ENCODE results near the gene CDH8. TPM values are rescaled to one million over a fixed set of nuclear protein-coding genes. Genes with fewer than 3 reads are reported as not detected.

The CDH8 gene
- total RNA-seq, 1 experiment from 2014 or later: 50.5 TPM

GRCh38 chr16:61929776-61930175, 106.5 kb downstream of the CDH8 start:
- intact Hi-C loops (cut with micrococcal nuclease; ENCODE audit: unreplicated experiment): no loop called here
- ChIA-PET CTCF (no interaction called here), POLR2A (ENCODE audit: low non-redundant PET) (no interaction called here)
- Histone ChIP-seq H3K4me3 (ENCODE audit: low read depth, low read length, poor library complexity, severe bottlenecking) (no peak overlapping the region), H3K9me3 (ENCODE audit: low read depth, low read length, poor library complexity, severe bottlenecking) (no peaks in the 10 kb centered on the region), H3K36me3 (ENCODE audit: insufficient read depth, low read length, poor library complexity, severe bottlenecking) (no peaks in the 10 kb centered on the region), H3K4me1 (ENCODE audit: insufficient read depth, low read length, poor library complexity, severe bottlenecking) (peaks cover 21% of the 10 kb centered on the region), H3K27ac (ENCODE audit: low read depth, low read length, poor library complexity, severe bottlenecking) (no peak overlapping the region), H3K27me3 (replicated peaks; ENCODE audit: insufficient read depth, low read depth, low read length, poor library complexity) (no peaks in the 10 kb centered on the region)
- TF ChIP-seq EZH2 (IDR thresholded peaks at IDR 0.05; ENCODE audit: borderline replicate concordance, low read depth, low read length, poor library complexity, severe bottlenecking): no peak
- TF ChIP-seq, protein P1, sequence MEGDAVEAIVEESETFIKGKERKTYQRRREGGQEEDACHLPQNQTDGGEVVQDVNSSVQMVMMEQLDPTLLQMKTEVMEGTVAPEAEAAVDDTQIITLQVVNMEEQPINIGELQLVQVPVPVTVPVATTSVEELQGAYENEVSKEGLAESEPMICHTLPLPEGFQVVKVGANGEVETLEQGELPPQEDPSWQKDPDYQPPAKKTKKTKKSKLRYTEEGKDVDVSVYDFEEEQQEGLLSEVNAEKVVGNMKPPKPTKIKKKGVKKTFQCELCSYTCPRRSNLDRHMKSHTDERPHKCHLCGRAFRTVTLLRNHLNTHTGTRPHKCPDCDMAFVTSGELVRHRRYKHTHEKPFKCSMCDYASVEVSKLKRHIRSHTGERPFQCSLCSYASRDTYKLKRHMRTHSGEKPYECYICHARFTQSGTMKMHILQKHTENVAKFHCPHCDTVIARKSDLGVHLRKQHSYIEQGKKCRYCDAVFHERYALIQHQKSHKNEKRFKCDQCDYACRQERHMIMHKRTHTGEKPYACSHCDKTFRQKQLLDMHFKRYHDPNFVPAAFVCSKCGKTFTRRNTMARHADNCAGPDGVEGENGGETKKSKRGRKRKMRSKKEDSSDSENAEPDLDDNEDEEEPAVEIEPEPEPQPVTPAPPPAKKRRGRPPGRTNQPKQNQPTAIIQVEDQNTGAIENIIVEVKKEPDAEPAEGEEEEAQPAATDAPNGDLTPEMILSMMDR (conservative IDR thresholded peaks at IDR 0.05; ENCODE audit: low read depth, low read length): no peak
- BruUV-seq (replicated peaks): no TSS peak
- no peak for DNase-seq (ENCODE audit: low spot score)

DNA sequence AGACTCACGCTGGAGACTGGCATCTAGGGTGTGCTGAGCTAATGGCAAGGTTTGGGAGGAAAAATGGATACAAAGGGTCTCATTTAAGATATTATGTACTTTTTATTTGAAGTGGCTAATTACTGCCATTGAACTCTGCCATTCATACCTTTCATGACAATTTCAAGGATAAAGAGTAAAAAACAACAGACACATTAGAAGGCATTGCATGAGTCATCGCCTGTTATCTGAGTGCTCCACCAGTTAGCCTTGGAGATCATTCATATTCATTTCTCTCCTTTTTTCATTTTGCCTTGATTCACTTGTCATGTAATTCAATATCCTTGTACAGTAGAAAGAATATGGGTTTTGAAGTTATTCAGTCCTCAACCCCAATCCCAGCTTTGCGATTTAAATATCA, 109.5 kb downstream of the CDH8 start:
- no peaks in the 10 kb centered on the region for H3K36me3 ChIP-seq (ENCODE audit: insufficient read depth, low read length, poor library complexity, severe bottlenecking)
- CTCF ChIA-PET: no interaction called here
- H3K4me3 ChIP-seq (ENCODE audit: low read depth, low read length, poor library complexity, severe bottlenecking): no peak overlapping the region
- no peaks in the 10 kb centered on the region for H3K27me3 ChIP-seq (replicated peaks; ENCODE audit: insufficient read depth, low read depth, low read length, poor library complexity)
- no TSS peak for BruUV-seq (replicated peaks)
- H3K4me1 ChIP-seq (ENCODE audit: insufficient read depth, low read length, poor library complexity, severe bottlenecking): peaks cover 11% of the 10 kb centered on the region
- no peaks in the 10 kb centered on the region for H3K9me3 ChIP-seq (ENCODE audit: low read depth, low read length, poor library complexity, severe bottlenecking)
- H3K27ac ChIP-seq (ENCODE audit: low read depth, low read length, poor library complexity, severe bottlenecking): no peak overlapping the region
- intact Hi-C loops (cut with micrococcal nuclease; ENCODE audit: unreplicated experiment): no loop called here
- TF ChIP-seq, protein P1 (conservative IDR thresholded peaks at IDR 0.05; ENCODE audit: low read depth, low read length): no peak
- no peak for TF ChIP-seq EZH2 (IDR thresholded peaks at IDR 0.05; ENCODE audit: borderline replicate concordance, low read depth, low read length, poor library complexity, severe bottlenecking)
- POLR2A ChIA-PET (ENCODE audit: low non-redundant PET): no interaction called here
- DNase-seq (ENCODE audit: low spot score): peak; percentile 58

GRCh38 chr16:61923629-61924028, 112.6 kb downstream of the CDH8 start:
- Histone ChIP-seq H3K4me3 (ENCODE audit: low read depth, low read length, poor library complexity, severe bottlenecking) (no peak overlapping the region), H3K36me3 (ENCODE audit: insufficient read depth, low read length, poor library complexity, severe bottlenecking) (no peaks in the 10 kb centered on the region), H3K9me3 (ENCODE audit: low read depth, low read length, poor library complexity, severe bottlenecking) (no peaks in the 10 kb centered on the region), H3K27ac (ENCODE audit: low read depth, low read length, poor library complexity, severe bottlenecking) (no peak overlapping the region), H3K27me3 (replicated peaks; ENCODE audit: insufficient read depth, low read depth, low read length, poor library complexity) (no peaks in the 10 kb centered on the region), H3K4me1 (ENCODE audit: insufficient read depth, low read length, poor library complexity, severe bottlenecking) (peaks cover 11% of the 10 kb centered on the region)
- ChIA-PET CTCF (no interaction called here), POLR2A (ENCODE audit: low non-redundant PET) (no interaction called here)
- no peak for DNase-seq (ENCODE audit: low spot score)
- TF ChIP-seq EZH2 (IDR thresholded peaks at IDR 0.05; ENCODE audit: borderline replicate concordance, low read depth, low read length, poor library complexity, severe bottlenecking): no peak
- TF ChIP-seq, protein P1 (conservative IDR thresholded peaks at IDR 0.05; ENCODE audit: low read depth, low read length): no peak
- intact Hi-C loops (cut with micrococcal nuclease; ENCODE audit: unreplicated experiment): no loop called here
- no TSS peak for BruUV-seq (replicated peaks)

All from A673 (cell line).